Hepatocyte (in vitro differentiated cells): ENCODE measurements around the gene CHEK1. TPM values are rescaled to one million over a fixed set of nuclear protein-coding genes. Genes with fewer than 3 reads are reported as not detected.

Experiments
- polyA plus RNA-seq: library from polyadenylated mRNA; unstranded; fragments of >200 nt; fragmentation: Nextera tagmentation; extraction: Ambion mirVana; gene quantifications from 2 replicates; pipeline ENCODE4 v1.2.1, GENCODE V29; 2016
- small RNA-seq: library from RNA; depleted of rRNA; stranded (forward); fragments of <200 nt; gene quantifications from one replicate; pipeline ENCODE3, GENCODE V24; 2014
- total RNA-seq: library from RNA; depleted of rRNA; stranded (reverse); fragments of >200 nt; gene quantifications from 2 replicates; pipeline ENCODE4 v1.2.3, GENCODE V29; 2014

CHEK1 gene
- total and polyA plus RNA-seq, 2 experiments from 2014 or later, result 8.8 to 16.3 TPM

Small RNA genes within 50 kb of the gene (small RNA-seq; reads per million reads assigned to genes)
- gene RNU2-35P, result not detected

Other genes with a start within 250 kb of the CHEK1 start
- 11.0 and 13.2 TPM in 2 replicates for gene FEZ1, start 128.9 kb upstream of the CHEK1 start, total RNA-seq
- gene FEZ1, start 128.9 kb upstream of the CHEK1 start, polyA plus RNA-seq, result 12.1 and 18.5 TPM in 2 replicates
- 76.2 and 95.0 TPM in 2 replicates for gene EI24, start 55.7 kb upstream of the CHEK1 start, total RNA-seq
- gene EI24, start 55.7 kb upstream of the CHEK1 start, polyA plus RNA-seq, result 103 and 130 TPM in 2 replicates
- gene STT3A, start 32.3 kb upstream of the CHEK1 start, total RNA-seq, result 198 and 229 TPM in 2 replicates
- 191 and 192 TPM in 2 replicates for gene STT3A, start 32.3 kb upstream of the CHEK1 start, polyA plus RNA-seq
- gene ACRV1, start 55.7 kb downstream of the CHEK1 start, total RNA-seq, result not detected in 2 replicates
- 0.08 TPM in 1 of 2 replicates, not detected in the other for gene ACRV1, start 55.7 kb downstream of the CHEK1 start, polyA plus RNA-seq
- not detected in 2 replicates for gene PATE1, start 121.1 kb downstream of the CHEK1 start, total RNA-seq
- gene PATE1, start 121.1 kb downstream of the CHEK1 start, polyA plus RNA-seq, result not detected in 2 replicates
- not detected in 2 replicates for gene PATE2, start 153.7 kb downstream of the CHEK1 start, total RNA-seq
- 0.16 and 0.69 TPM in 2 replicates for gene PATE2, start 153.7 kb downstream of the CHEK1 start, polyA plus RNA-seq
- gene PATE3, start 163.0 kb downstream of the CHEK1 start, total RNA-seq, result not detected in 2 replicates
- gene PATE3, start 163.0 kb downstream of the CHEK1 start, polyA plus RNA-seq, result not detected in 2 replicates
- gene PATE4, start 208.2 kb downstream of the CHEK1 start, total RNA-seq, result not detected in 2 replicates
- 0.35 TPM in 1 of 2 replicates, not detected in the other for gene PATE4, start 208.2 kb downstream of the CHEK1 start, polyA plus RNA-seq